DMS53 (cell line): ENCODE data around the gene SHROOM3.

Experiments used
- DNase-seq: peaks from one replicate; lab custom pipeline; 2025; lab: John Stamatoyannopoulos, UW

Gene SHROOM3

DNA sequence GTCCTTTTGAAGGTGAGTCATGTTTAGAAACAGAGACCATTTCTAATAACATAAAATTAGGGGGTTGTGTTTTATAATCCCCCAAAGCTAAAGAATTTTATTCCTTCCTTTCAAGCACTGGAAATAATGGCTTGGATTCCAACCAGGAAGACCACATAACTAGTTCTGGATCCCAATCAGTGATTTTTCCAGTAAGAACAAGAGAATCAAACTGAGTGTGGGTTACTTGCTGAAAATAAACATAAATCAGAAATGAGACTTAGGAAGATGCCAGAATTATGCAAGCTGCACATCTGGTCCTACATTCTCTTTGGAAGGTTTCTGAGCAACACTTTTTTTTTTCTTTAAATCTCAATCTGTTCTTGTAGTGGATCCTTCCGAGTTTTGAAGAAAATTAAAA lies 386.6 kb downstream of the SHROOM3 start:
- no peak for DNase-seq

DNA sequence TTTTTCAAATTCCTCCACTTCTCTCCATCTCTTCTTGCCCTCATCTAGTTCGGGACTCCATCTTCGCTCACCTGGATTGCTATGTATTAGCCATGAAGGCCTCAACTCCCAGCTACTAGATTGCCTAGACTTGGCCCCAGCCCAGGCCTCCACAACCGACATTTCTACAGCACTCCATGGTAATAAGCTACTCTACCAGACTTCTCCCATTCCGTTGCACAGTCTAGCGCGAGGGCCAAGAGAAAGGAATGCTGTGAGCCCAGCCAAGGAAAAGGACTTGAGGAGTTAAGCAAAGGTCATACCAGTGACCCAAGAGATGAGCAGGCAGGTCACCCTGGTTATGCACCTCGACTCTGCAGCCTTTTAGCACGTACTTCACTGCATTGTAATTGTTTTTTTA lies 387.3 kb downstream of the SHROOM3 start:
- no peak for DNase-seq

DNA sequence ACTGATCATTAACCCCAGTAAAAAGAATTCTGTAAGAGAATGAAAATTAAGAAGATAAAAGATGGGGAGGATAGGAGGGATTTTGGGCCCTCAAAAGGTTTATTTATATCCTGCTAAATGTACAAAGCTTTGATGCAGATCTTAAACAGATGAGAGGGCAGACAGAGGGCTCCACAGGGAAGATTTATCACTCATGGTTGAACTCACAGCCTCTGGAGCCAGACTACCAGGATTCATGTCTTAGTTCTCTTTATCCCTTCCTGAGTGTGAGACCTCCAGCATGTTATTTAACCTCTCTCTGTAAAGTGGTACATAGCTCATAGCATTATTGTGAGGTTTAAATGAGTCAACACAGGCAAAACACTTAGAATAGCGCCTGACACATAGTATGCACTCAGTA lies 388.5 kb downstream of the SHROOM3 start:
- no peak for DNase-seq

DNA sequence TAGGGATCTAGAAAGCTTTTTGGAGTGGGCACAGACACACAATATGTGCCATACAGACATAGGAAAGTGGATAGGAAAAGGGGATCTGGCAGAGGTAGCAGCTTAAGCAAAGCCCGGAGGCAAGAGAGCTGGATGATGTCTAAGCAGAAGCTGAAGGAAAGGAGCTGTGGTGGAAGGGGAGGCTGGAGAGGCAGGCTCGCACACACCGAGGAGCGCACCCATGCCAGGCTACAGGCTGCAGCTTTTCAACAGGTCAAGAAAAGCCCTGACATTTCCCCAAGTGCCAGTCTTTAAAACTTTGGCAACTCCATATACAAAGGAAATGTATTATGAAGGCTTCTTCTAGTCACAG lies 395.6 kb downstream of the SHROOM3 start:
- DNase-seq: peak; percentile 72

DNA sequence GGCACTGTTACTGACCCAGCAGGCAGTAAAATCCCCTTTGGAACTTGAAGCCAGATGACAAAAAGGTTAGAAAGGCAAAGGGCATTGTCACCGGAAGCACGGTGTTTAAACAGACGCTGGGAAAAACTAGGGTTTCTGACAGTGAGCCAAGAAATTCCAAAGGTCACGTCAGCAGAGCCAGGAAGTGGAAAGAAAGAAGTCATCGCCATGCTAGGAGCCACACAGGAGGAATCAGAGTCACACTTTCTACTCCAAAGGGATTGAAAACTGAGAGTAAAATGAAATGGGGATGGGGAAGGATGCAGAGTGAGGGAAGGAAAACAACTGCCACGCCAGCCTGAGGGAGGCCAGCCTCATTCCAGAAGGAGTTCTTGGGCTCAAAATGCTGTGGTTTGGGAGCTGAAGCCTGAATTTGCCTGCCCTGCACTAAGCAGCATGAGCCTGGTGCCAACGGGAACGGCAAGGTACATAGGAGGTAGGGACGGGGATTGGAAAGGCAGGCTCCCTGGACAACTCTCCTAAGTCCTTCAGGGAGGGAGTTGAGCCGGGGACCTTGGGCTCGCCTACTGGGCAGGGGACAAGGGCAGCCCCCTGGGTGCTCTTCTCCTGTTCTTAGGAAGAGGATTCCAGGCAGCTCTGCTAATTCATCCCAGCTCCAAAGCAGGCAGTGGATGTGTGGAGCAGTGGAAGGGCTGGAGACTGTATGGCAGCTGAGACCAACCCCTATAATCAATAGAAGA lies 396.1 kb downstream of the SHROOM3 start:
- DNase-seq: peak; percentile 88

DNA sequence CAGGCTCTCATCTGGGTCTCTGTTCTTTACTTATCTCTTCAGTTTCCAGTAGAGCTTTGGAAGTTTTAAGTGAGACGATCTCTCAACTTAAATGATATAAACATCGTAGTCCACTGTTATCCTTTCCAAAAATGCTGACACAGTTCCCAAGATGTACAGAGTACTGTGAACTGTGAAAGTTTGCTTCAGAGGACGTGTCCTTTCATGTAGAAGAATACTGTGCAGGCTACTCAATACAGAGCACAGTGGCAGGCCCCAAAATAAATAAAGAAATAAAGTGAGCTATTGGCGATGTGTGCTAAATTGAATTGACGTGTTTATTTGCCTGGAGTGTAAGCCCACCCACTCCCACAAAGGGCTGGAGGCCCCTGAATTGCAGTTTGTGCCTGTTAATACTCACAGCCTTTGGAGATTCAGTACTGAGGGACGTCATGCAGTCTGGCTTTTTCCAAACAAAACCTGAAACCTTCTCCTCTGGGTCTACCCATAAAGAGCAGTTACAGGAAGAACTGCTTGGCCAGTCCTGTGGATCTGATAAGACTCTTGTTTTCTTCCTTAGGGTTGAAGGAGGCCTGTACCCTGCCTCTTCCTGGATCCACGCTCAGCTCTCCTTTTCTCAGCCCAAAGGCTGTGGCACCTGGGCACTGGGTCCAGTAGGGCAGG lies 396.8 kb downstream of the SHROOM3 start:
- no peak for DNase-seq
